Right lobe of liver (tissue), 6 donors: Measurements from ENCODE around the gene BEND4. TPM values are rescaled to one million over a fixed set of nuclear protein-coding genes. Genes with fewer than 3 reads are reported as not detected.

Experiments
- ATAC-seq, 4 donors: fragments of 200-7000 bp; cut with Tn5 transposase; one replicate each; pipeline ENCODE4 v1.9.1; 2020; ENCODE audit warnings: mild to moderate bottlenecking in 4 of 4, moderate library complexity in 4 of 4
- DNase-seq, 3 donors: peaks; one replicate each; pipeline ENCODE4 v3.0.0-alpha.2; 2020
- H3K27ac ChIP-seq, 3 donors: fragments of 200-600 bp; one replicate each; pipeline ENCODE4 v1.8.0; 2022
- H3K27me3 ChIP-seq, 2 donors: fragments of 200-600 bp; one replicate each; pipeline ENCODE4 v1.8.0; 2022
- H3K36me3 ChIP-seq, 4 donors: fragments of 200-600 bp; sonication (generic) in 1 of 4; one replicate each; pipeline versions ENCODE4 v1.5.1 to v1.8.0; 2017 to 2022; ENCODE audit warnings: control low read depth in 1 of 4
- H3K4me1 ChIP-seq, 4 donors: fragments of 200-600 bp; sonication (generic) in 1 of 4; one replicate each; pipeline versions ENCODE4 v1.5.1 to v1.8.0; 2017 to 2022; ENCODE audit warnings: control low read depth in 1 of 4
- H3K4me3 ChIP-seq, 3 donors: fragments of 200-600 bp; one replicate each; pipeline ENCODE4 v1.8.0; 2022
- H3K9me3 ChIP-seq, 4 donors: fragments of 200-600 bp; sonication (generic) in 1 of 4; one replicate each; pipeline versions ENCODE4 v1.5.1 to v1.8.0; 2017 to 2022; ENCODE audit warnings: control low read depth in 1 of 4
- POLR2A ChIP-seq: fragments of 450-650 bp; IDR thresholded peaks from one replicate; pipeline ENCODE4 v1.6.1; 2017; ENCODE audit warnings: antibody characterized with exemption, mild to moderate bottlenecking
- WGBS: methylation state at CpG from one replicate; pipeline ENCODE4 v1.1.6; 2018; ENCODE audit warnings: low coverage, low lambda C conversion rate; ENCODE audit not compliant: insufficient coverage; ENCODE audit errors: missing lambda C conversion rate; 5-methylcytosine and 5-hydroxymethylcytosine counted together
- intact Hi-C, 2 donors: fragments of 100-400 bp; cut with DNase I; formaldehyde crosslinking; loops; one replicate each; pipeline versions ENCODE4 v1.11.2 to v1.14.1; 2022
- total RNA-seq, 6 experiments: library from RNA; depleted of rRNA in 2 of 6; stranded (reverse); fragments of >200 nt in 2 of 6; fragmentation: NEBNext Ultra II Directional in 3 of 6; extraction: Animal tissue kit (Norgen Biotek cat#: 25700) in 3 of 6; gene quantifications; one replicate each; pipeline versions ENCODE4 v1.1.0 to v1.2.4, GENCODE V29; 2016 to 2023
- TF ChIP-seq, protein P1 (sequence below), 4 donors: fragments of 200-600 bp in 3 of 4; fragments of 450-650 bp in 1 of 4; IDR thresholded peaks; one replicate each; pipeline versions ENCODE4 v1.5.1 to v1.8.0; 2016 to 2022; ENCODE audit warnings: antibody characterized with exemption in 4 of 4, mild to moderate bottlenecking in 2 of 4
- donor health status: DM: no; HTN: yes; CAD: no.
- donor health status: DM: no; HTN: no; CAD: no.
- donor health status: DM: no; HTN: no; CAD: no.
- donor health status: DM: no; HTN: yes; CAD: no.
- donor health status: DM: no; HTN: yes; CAD: no.

Gene BEND4
- total RNA-seq, 6 experiments from 2014 or later: 0.04 to 0.31 (median 0.13) TPM

GRCh38 chr4:42122237-42122636 is 30.2 kb downstream of the BEND4 start:
- Histone ChIP-seq H3K9me3 (no peaks in the 10 kb centered on the region), H3K4me3 (no peak overlapping the region), H3K27me3 (no peaks in the 10 kb centered on the region), H3K36me3 (no peaks in the 10 kb centered on the region), H3K27ac (no peak overlapping the region), H3K4me1 (no peaks in the 10 kb centered on the region)
- no peak for DNase-seq
- no peak for ATAC-seq
- TF ChIP-seq POLR2A: no peak
- TF ChIP-seq, protein P1, sequence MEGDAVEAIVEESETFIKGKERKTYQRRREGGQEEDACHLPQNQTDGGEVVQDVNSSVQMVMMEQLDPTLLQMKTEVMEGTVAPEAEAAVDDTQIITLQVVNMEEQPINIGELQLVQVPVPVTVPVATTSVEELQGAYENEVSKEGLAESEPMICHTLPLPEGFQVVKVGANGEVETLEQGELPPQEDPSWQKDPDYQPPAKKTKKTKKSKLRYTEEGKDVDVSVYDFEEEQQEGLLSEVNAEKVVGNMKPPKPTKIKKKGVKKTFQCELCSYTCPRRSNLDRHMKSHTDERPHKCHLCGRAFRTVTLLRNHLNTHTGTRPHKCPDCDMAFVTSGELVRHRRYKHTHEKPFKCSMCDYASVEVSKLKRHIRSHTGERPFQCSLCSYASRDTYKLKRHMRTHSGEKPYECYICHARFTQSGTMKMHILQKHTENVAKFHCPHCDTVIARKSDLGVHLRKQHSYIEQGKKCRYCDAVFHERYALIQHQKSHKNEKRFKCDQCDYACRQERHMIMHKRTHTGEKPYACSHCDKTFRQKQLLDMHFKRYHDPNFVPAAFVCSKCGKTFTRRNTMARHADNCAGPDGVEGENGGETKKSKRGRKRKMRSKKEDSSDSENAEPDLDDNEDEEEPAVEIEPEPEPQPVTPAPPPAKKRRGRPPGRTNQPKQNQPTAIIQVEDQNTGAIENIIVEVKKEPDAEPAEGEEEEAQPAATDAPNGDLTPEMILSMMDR (IDR thresholded peaks at IDR 0.05): no peak
- 63% methylated on average over 3 of the region's 4 CpGs for WGBS
- intact Hi-C loops: no loop called here

DNA sequence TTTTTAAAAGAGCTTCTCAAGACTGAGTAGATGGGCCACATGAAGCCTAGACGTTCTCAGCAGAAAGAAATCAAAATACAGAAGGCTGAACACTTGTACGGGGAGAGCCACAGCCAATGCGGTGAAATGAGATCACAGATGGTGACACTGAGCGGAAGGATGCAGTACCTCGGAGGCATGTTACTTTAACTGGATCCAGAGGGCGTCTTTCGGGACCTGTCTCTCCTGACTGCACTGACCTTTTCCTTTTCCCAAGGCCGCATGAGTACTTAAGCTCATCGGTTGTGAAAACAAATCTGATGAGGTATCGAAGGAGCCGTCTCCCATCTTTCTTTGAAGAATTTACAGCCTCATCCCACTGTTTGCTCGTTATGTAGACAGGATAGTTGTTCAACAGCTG is 32.6 kb downstream of the BEND4 start:
- no peaks in the 10 kb centered on the region for H3K27me3 ChIP-seq
- intact Hi-C loops: no loop called here
- ATAC-seq (no peak), DNase-seq (no peak)
- H3K9me3 ChIP-seq: no peaks in the 10 kb centered on the region
- H3K36me3 ChIP-seq: no peaks in the 10 kb centered on the region
- no peak overlapping the region for H3K27ac ChIP-seq
- 58% methylated on average over 11 of the region's 12 CpGs for WGBS
- no peaks in the 10 kb centered on the region for H3K4me1 ChIP-seq
- no peak overlapping the region for H3K4me3 ChIP-seq
- no peak for TF ChIP-seq POLR2A
- TF ChIP-seq, protein P1 (IDR thresholded peaks at IDR 0.05): no peak

DNA sequence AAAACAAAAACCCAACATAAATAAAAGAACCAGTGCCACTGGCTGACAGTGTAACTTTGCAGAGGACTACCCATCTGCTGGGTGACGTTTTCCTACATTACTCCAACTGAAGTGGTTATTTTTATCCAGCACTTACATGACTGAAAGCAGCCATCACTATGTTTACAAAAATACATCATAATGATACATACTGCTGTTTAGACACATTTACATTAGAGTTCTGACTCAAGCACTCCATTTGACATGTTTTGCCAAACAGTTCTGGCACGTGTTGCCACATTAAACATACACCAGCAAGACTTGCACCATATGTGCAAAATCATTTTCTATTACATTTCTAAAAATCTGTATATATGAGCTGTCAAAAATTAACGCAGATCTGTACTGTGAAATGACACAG is 39.6 kb downstream of the BEND4 start:
- Histone ChIP-seq H3K4me1 (no peaks in the 10 kb centered on the region), H3K27me3 (no peaks in the 10 kb centered on the region), H3K4me3 (no peak overlapping the region), H3K27ac (no peak overlapping the region), H3K9me3 (no peaks in the 10 kb centered on the region), H3K36me3 (no peaks in the 10 kb centered on the region)
- 51% methylated on average over 3 of the region's 3 CpGs for WGBS
- no peak for TF ChIP-seq POLR2A
- TF ChIP-seq, protein P1 (IDR thresholded peaks at IDR 0.05): no peak
- intact Hi-C loops: no loop called here
- DNase-seq (no peak), ATAC-seq (no peak)

DNA sequence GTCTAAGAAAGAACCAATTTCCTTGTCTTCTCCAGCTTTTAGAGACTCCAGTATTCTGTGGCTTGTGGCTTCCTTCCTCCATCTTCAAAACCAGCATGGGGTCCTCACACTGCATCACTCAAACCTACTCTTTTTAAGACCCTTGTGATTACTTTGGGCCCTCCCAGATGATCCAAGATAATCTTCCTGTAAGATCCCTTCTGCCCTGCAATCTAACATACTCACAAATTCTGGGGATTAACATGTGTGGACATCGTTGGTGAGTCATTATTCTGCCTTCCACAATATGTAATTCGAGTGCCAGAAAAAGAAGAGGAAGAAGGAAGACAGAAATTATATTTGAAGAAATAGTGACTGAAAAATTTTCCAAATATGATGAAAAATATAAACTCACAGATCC is 47.9 kb downstream of the BEND4 start:
- TF ChIP-seq POLR2A: no peak
- TF ChIP-seq, protein P1 (IDR thresholded peaks at IDR 0.05): no peak
- no peaks in the 10 kb centered on the region for H3K36me3 ChIP-seq
- DNase-seq (no peak), ATAC-seq (no peak)
- H3K4me1 ChIP-seq: no peaks in the 10 kb centered on the region
- no peak overlapping the region for H3K4me3 ChIP-seq
- H3K27ac ChIP-seq: no peak overlapping the region
- 20% methylated on average over 2 of the region's 2 CpGs for WGBS
- intact Hi-C loops: no loop called here
- H3K27me3 ChIP-seq: no peaks in the 10 kb centered on the region
- H3K9me3 ChIP-seq: no peaks in the 10 kb centered on the region

DNA sequence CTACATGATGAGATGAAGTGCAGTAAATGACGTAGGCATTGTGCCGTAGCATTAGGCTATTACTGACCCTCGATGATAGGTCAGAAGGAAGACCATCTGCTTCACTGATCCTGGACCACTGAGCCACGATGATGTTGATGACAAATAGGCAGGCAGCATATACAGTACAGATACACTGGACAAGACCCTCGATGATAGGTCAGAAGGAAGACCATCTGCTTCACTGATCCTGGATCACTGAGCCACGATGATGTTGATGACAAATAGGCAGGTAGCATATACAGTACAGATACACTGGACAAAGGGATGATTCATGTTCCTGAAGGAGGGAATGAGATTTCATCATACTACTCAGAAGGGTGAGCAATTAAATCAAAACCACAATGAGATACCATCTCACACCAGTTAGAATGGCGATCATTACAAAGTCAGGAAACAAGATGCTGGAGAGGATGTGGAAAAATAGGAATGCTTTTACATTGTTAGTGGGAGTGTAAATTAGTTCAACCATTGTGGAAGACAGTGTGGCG is 50.9 kb downstream of the BEND4 start:
- Histone ChIP-seq H3K4me3 (no peak overlapping the region), H3K36me3 (no peaks in the 10 kb centered on the region), H3K9me3 (no peaks in the 10 kb centered on the region), H3K4me1 (no peaks in the 10 kb centered on the region), H3K27me3 (no peaks in the 10 kb centered on the region), H3K27ac (no peak overlapping the region)
- ATAC-seq (no peak), DNase-seq (no peak)
- WGBS: 88% methylated on average over 8 of the region's 8 CpGs
- TF ChIP-seq, protein P1 (IDR thresholded peaks at IDR 0.05): no peak
- no peak for TF ChIP-seq POLR2A
- intact Hi-C loops: no loop called here
